NCI-H146 treated with DMSO at 0.1 percent for 48 hours (cell line): Measurements from ENCODE around the gene WIPF2.

ENCODE experiments used
- DNase-seq: peaks from one replicate; lab custom pipeline; 2025; ENCODE audit not compliant: unreplicated experiment; lab: John Stamatoyannopoulos, UW

The WIPF2 gene

DNA sequence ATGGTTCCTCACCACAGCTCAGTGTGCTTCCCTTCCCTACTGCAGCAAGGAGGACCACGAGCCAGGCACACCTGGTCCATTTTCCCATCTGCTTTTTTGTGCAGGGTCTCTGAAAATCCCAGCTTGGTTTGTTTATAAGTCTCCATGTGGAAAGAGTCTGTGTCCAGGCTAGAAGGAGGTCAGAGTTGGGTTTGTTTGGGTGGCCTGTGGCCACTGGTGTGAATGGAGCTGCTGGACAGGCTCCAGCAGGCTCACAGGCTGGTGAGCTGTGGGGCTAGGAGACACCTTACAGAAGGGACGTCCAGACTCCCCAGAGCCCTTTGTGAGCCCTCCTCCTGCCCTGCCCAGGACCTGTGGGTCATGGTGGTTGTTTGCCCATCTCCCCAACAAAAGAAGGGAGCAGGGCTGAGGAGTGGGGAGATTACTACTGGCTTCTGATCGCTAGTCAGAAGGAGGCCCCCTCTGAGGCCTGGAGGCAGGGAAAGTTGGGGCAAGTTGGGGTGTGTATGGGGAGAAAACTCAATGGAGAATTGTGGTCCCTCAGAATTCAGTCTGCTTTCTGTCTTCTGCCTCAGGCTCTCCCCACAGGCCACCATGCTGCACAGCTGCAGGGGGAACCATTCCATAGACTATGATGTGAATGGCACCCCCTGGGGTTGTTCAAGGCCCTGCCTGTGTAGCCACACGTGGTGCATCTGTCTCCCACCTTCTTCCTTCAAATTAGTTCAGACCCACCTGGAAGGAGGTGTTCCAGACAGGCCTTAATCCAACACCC is 94.0 kb downstream of the WIPF2 start:
- DNase-seq: no peak

DNA sequence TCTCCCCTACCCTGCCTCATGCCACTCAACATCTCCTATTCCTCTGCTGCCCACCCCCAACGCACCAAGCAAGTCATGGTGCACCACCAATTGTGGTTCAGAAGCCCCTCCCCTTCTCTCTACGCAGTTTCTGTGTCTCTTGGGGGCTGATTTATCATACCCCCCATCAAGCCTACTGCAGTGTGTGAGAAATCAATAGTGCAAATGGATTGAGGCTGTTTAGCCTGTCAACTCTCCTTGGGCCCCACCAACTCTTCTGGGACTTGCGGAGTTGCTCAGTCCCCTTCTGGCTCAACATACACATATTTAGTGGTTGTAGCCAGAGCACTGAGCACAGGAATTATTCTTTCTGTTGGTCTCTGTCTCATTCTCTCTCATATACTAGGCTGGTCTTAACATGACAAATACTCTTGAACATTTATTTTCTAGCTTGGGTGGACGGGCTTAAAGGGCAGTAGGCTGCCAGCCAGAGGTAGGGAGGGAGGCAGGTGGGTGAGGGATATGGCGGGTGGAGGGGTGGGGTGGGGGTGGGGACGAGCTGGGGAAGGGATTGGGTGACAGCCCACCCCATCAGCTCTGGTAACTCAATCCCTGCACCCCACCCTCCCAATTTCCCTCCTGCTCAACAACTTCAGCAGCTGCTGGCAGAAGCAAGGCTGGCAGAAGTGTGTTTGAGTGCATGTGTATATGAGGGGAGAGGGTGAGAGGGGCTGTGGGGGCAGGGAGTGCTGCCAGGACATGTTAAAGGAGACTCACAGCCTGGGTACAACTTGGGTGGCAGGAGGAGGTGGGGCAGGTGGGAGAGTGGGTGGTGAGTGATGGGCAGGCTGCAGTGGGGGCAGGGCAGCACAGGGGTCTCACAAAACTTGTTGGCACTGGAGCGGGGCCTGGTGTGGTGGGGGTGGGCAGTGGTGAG is 94.8 kb downstream of the WIPF2 start:
- no peak for DNase-seq

DNA sequence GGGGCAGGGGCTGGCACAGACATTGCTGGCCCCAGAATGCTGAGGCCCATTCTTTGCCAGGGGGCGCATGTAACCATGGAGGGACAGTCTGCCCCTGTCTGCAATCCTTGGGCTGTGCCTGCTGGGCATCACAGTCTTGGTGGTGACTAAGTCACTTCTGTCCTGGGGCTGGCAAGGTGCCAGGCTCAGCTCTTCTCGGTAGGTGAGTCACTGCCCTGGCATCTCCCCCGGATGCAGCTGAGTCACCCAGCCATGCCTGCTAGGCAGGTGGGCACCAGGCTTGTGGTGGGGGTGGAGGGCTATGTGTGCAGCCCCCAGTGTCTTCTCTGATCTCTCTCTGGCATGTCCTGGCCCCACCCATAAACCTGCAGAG is 95.5 kb downstream of the WIPF2 start:
- no peak for DNase-seq

DNA sequence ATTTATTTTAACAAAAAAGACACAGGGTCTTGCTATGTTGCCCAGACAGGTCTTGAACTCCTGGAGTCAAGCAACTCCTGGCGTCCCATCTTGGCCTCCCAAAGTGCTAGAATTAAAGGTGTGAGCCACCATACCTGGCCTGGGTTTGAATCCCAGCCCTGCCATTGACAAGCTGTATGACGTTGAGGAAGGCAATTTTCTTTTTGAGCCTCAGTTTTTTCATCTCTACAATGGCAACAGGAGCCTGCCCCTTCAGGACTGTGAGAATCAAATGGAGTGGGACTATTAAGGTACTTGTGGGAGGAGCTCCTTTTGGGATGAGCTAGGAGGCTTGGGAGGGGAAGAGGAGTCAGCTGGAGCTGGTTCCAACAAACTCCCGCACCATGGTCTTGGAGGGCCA is 96.1 kb downstream of the WIPF2 start:
- DNase-seq: no peak

DNA sequence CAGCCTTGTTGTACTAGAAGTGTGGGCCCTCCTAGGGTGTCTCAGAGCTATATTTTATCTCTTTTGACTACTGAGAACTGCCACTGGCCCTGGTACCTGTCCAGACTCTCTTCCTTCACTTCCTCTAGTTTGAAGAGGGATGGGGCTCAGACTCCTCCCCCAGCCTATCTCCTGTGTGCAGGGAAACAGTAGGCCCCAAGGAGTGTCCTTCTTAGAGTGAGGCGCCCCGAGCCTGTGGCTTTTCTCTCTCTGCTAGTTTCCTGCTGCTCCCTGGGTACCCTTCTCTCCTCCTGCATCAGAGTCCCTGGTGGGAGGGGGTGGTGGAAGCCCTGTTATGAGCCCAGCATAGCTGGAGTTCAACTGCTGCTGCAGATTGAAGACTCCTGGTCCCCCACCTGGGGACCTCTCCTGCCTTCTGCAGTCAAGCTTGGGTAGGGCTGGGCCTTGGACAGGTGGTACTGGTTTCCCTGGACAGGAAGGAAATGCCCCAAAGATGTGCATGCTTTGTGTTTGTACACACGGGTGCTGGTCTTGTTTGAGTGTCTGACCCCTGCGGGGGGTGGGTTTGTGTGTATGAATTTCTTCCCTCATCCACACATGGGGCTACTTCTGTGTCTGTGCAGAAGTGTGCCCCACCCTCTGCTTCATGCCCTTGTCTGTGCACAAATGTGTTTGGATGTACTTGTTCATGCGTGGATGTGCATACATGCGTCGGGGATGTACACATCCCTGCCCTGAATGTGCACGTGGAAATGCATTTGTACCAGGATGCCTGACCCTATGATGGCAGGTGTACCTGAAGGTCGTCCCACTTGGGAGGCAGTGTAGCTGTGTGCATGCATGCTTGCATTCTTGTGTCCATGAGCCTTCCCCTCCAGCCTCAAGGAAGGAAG is 96.8 kb downstream of the WIPF2 start:
- DNase-seq: no peak

DNA sequence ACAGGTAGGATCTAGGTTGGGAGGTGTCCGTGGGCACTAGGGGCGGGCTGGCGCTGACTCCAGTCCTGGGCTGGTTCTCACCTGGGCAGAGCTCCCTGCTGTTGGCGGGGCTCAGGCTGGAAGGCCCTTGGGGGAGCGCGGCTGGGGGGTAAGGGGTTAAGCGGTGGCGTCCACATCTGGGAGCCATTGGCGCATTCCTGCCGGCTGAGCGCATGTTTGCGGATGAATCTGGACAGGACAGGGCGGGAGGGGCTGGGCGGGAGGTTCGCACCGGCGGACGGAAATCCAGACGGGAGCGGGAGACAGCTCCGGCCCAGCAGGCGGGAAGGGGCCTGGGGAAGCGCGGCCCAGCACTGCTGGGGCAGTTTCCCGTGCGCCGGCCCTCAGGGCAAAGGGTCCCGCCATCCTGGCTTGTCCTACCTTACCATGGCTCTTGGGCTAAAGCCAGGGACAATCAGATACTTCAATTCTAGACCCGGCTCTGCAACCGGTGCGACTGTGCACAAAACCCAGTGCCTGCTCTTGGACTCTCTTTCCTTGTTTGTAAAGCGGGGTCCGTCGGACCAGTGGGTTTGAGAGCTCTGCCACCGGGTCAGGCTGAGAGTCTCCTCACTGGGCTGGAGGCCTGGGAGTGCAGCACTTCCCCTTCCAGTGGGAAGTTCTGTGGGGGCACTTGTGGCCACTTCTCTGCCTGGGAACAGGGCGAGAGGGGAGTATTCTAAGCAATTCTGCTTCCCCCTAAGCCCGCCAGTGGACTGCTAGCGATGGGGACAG is 97.7 kb downstream of the WIPF2 start:
- no peak for DNase-seq

DNA sequence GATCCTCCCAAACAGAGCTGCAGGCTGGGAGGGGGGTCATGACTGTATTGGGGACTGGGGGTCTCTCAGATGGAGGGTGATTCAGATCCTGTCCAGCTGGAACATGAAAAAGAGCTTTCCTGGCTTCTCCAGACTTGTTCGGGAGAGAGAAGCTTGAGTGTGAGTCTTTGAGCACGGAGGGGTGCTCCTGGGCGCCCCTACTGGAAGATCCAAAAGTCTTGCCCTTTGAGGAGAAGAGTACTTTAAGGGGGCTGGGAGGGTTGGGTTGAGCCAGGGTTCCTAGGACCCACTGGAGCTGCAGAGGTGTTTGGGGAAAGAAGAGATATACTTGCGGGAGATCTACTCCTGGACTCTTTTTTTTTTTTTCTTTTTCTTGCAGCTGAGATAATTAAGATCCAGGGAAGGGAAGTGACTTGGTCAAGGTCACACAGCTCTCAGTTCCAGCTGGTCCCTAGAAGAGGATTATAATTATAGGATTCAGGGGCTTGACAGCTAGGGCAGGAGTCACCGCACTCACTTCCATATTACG is 98.3 kb downstream of the WIPF2 start:
- no peak for DNase-seq

DNA sequence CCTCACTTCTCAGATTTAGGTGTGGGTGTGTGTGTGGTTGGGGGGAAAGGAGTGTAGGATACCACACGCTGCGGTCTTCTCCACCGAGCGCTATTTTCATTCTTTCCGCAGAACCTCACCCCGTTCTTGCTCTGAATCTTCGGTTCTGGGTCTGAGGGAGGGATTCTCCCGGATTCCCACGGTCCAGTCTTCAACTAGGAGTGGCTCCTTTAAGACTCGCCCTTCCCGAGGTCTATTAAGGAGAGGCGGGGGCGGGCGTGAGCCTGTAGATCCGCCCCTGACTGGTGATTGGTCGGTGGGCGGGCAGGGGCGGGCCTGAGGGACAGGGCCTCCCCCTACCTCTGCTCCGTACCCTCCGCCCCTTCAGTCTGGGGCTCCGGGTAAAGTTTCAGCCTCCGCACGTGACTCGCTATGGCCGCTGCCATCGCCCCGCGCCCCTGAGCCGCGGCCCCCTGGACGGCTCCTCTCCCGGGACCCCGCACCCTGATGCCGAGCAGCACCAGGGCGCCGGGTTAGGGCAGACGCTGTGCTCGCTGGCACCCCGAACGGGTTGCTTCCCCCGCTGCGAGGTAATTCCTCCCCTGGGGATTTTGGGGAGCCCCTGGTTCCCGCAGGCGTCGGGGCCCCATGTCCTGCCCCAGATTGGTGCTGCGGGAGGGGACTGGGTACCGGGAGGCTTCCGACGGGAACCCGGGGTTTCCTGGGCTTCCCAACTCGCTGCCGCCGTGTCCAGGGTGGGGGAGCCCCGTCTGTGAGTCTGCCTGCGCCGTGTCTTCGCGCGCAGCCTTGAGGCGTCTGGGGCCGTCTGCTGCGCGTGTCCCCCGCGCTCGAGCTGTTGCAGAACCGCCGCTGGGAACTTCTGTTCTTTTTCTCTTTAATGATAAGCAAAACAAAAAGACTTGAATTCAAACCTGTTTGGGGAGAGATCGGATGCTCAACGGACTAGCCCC is 99.1 kb downstream of the WIPF2 start:
- DNase-seq: peak; percentile 85

DNA sequence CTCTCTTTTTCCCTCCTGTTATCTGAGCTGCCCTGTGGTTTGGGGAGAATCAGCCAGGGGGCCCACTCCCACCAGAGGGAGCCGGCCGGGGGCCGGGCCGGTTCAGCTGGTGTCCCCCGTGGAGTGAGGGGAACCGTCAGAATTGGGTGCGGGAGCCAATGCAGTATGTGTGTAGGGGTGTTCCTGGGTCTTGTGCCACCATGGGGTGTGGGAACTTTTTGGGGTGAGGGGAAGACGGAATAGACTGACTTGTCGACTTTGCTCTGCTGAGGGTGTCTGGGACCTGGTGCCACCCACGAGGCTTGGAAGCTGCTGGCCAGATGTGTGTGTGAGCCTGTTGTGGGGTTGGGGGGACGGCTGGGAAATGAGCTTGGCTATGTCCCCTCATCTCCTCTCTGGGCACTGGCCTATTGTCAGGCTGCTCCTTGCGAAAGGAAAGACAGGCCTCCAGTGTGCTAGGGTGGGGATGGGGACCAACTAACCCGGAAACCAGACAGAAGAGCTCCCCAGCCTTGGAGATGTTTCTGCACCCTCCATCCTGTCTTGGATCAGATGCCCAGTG is 99.8 kb downstream of the WIPF2 start:
- DNase-seq: no peak

DNA sequence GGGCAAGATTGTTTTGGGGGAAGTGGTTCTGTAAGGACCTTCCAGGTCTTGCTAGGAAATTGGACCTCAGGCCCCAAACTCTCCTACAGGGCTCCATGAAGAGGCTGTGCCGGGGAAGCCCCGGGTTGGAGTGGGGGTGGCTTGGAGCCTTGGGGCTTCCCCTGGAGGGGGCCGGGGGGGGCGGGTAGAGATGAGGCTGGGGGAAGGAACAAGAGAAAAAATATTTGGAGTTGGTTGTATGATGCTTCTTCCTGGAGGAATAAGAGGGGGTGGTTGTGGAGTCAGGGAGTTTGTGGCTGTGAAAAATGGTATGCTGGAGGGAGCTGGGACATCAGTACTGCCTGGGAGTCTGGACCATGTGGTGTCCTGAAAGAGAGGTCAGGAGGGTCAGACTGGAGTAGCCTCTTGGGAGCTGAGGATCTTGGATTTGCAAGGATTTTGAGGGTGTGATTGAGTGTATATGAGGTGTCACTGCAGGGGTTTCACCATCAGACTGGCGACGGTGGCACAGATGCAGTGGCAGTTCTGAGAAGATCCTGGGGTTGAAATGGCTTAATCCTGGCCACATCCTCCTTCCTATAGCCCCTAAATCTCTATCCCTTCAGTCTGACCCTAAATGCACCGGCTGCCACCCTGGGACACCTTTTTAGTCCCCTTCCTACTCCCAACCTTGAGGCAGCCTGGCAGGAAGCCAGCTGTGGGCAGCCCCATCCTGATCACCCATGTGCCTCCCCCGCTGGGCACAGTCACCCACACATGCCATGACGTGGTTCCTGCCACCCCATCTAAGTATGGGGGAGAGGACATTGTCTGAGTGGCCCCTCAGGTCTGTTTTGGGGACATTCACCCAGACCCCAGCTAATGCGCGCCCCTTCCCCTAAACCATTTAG is 100.8 kb downstream of the WIPF2 start:
- DNase-seq: no peak

DNA sequence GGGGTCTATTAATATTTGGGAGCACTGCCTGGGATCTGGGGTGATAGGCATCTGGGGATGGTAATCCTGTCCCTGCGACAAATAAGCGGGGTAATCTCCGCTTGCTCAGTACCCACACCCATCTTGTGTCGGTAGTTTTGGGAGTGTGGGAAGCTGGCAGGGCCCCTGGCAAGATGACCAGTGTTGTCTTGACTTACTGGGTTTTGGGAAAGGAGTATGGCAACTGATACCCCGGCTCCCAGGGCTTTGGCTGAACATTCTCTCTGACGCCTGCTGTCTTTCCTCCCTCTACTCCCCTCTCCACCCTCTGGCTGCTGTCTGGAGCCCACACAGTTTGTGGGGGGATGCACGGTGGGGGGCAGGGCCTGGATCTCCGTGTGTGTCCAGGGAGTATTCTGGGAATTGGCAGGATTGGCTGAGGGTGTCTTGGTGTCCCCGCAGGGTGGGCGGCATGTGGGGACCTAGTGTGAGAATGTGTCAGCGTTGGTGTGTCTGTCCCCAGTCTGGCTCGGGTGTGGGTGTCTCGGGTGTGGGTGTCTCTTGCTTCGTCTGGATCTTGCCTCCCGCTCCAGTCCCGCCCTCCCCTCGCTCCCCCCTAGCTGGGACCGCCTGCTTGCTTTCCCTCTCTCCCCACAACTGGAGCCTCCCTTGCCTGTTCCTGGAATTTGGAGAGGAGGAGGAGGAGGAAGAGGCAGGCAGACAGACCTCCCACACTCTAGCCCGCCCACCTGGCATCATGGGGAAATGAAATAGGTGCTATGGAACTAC is 101.8 kb downstream of the WIPF2 start:
- no peak for DNase-seq

DNA sequence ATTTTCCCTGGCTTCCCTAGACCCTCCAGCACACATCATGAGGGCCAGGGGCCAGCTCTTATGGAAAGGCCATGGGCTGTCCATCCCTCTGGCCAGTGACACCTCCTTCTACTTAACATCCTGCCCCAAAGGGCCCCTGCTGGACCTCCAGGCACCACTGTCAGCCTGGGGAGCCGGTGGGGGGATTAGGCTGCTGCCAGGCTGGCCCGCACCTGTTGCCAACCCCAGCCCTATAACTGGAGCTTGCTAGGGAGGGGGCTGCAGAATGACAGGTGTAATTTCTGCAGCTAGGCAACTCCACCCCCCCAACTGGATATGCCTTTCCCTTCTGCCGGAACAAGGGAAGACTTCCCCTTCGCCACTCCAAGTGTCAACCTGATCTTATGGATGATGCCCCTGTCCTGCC is 102.4 kb downstream of the WIPF2 start:
- DNase-seq: no peak

DNA sequence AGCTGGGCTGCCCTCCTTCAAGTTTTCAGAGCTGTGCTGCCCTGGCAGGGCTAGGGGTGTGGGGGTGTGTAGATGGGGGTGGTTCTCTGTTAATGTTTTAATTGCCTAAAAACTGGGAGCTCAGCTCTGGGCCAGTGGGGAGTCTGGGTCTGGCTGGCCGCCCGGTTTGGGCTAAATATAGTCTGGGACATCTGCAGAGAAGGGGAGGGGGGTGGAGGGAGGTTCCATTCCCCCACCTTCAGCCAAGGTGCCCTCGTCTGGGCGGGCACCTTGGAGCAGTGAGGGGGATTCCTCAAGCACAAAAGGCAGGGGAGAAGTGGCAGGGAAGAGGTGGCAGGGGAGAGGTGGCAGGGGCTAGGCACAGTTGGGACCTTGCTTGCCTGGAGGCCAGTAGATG is 102.9 kb downstream of the WIPF2 start:
- DNase-seq: no peak

DNA sequence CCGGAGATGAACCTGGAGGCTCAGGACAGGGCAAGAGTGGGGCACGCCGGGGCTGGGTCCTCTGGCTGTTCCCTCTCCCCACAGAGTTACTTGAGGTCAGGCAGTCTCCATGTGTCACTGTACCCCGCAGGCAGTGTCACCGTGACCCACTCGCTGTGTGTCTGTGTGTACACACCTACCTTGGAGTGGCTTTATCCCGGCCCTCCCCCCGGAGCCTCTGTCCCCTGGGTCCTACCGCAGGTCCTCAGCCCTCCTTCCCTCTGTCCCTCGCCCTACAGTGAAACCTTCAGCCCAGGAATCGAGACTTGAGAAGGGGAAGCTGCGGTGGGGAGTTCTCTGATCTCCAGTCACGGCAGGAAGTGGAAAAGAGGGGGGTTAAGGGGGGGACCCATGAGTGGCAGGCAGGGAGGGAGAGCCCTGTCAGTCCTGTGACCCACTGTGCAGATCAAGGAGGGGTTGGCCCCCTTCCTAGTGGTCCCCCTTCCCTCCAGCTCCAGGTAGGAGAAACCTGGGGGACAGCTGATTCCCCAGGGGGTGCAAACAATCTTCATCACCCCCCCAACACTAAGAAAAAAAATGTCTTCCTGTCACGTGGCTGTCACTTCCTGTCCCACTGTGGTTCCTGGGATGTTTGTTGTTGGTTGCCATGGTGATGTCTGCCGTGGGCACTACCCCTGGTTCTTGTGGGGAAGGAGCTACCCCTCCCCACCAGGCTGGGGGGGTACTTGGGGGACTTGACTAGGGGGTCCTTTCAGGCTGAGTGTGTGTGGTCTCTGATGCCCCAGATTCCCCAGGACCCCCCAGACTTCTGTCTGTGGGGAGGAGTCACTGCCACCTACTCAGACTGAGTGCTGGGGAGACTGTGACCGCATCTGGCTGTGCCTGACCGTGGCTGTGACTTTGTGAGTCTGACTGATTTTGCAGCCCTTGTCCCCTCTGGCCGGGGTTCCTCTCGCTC is 103.5 kb downstream of the WIPF2 start:
- DNase-seq: no peak

DNA sequence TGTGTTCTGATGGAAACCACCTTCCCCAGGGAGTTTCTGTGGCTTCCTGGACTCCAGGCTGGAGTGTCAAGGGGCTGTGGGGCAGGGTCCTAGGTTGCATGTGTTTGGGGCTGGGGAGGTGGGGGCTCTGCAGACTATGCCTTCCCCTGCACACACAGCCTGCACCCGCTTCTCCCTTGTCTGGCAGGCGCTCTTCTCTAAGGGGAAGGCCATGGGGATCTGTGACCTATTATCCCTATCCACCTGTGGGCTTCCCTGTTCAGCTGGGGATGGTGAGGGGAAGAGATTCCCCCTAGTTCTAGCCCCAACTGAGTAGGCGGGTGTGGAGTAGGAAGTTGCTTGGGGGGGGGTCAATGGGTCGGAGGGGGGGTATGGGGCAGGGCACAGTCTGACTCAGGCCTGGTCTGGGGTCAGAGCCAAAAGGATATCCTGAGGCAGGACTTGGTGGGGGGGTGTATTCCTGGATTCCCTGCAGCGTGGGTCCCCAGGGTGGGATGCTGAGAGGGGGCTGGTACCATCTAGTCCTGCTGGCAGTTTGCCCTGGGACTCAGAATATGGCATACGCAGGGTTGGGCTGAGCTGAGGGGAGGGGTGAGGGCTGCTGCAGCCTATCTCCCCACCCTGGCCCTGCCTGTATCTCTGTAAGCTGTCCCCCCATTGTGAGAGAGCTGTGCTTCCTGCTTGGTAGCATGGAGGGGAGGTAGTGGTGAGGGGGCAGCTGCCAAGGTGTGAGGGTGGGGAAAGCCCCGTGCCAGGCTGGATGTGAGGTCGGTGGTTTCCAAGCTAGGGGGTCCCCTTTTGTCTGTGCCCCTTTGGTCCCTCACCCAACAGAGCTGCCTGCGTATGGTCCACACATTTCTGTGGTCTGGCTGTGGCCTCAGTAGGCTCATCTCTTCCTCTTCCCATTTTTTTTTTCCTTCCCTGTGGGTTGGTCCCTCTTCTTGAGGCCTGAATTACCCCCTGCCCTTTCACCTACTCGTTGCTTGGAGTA is 104.6 kb downstream of the WIPF2 start:
- DNase-seq: no peak
